ENCODE measurements around the gene CNFN. TPM values are rescaled to one million over a fixed set of nuclear protein-coding genes. Genes with fewer than 3 reads are reported as not detected.

CNFN gene
- total RNA-seq, 1 experiment from 2014 or later: 4.6 TPM

DNA sequence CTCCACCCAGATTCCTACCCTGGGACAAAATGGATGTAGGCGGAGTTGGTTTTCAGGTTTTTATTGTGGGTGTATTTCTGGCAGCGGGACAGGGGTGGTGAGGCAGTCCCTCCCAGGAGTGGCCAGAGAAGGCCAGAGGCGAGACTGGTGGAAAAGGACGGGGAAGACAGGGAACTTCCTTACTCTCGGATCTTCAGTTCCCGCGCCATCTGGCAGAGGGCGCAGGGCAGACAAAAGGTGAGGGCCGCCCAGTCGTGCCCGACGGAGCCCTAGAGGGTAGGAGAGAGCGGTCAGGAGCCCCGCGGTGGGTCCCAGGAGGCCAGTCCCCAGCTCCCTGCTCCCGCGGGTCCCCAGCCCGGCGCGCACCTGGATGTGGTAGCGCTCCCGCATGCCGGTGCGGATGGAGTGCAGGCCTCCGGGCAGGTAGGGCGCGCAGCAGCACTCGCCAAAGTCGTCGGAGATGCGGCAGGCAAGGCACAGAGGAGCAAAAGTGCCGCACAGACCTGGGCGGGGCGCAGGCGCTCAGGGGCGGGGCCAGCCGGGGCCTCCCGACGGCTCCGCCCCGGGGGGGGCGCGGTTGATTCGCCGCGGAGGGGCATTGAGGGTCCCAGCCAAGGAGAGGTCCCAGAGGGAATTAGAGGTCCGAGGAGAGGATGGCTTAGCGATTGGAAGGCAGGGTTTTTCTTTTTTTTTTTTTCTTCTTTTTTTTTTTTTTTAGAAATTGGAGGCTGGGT lies 3.0 kb downstream of the CNFN start:
- peak overlapping the region; percentile 54 for H3K27ac ChIP-seq (ENCODE audit: low read length)
- H3K4me3 ChIP-seq (ENCODE audit: low read depth in 2 of 2, low read length in 2 of 2): peak overlapping the region; percentile 48 to 60
- H3K9me3 ChIP-seq (ENCODE audit: control insufficient read depth, insufficient read depth, low read depth, low read length): no peaks in the 10 kb centered on the region
- ATAC-seq (peak; percentile 98), DNase-seq (ENCODE audit: low read depth, low spot score) (peak; percentile 25)
- H3K36me3 ChIP-seq (ENCODE audit: control insufficient read depth, insufficient read depth, low read length): no peaks in the 10 kb centered on the region
- in situ Hi-C loops (cut with HindIII; ENCODE audit: low pct_unique_long_range_greater_than_20kb, low sequenced_read_pairs) (no loop called here), intact Hi-C loops (cut with micrococcal nuclease; ENCODE audit: unreplicated experiment) (no loop called here)
- ChIA-PET POLR2A (no interaction called here), CTCF (interaction anchor here (0.7 kb wide), 2 partner anchors 9 to 33 kb away, joined by 4 to 9 read pairs; no protein-coding TSS in a partner anchor)
- H3K27me3 ChIP-seq (ENCODE audit: control insufficient read depth, insufficient read depth, low read length): no peaks in the 10 kb centered on the region
- H3K4me1 ChIP-seq (ENCODE audit: control insufficient read depth, insufficient read depth, low read length): no peaks in the 10 kb centered on the region; the same call in 1 of the 2 replicates
- BruUV-seq (replicated peaks): no TSS peak
- peak; percentile 61 for TF ChIP-seq POLR2AphosphoS5 (IDR thresholded peaks at IDR 0.05; ENCODE audit: low read depth, low read length)
- TF ChIP-seq, protein P1, sequence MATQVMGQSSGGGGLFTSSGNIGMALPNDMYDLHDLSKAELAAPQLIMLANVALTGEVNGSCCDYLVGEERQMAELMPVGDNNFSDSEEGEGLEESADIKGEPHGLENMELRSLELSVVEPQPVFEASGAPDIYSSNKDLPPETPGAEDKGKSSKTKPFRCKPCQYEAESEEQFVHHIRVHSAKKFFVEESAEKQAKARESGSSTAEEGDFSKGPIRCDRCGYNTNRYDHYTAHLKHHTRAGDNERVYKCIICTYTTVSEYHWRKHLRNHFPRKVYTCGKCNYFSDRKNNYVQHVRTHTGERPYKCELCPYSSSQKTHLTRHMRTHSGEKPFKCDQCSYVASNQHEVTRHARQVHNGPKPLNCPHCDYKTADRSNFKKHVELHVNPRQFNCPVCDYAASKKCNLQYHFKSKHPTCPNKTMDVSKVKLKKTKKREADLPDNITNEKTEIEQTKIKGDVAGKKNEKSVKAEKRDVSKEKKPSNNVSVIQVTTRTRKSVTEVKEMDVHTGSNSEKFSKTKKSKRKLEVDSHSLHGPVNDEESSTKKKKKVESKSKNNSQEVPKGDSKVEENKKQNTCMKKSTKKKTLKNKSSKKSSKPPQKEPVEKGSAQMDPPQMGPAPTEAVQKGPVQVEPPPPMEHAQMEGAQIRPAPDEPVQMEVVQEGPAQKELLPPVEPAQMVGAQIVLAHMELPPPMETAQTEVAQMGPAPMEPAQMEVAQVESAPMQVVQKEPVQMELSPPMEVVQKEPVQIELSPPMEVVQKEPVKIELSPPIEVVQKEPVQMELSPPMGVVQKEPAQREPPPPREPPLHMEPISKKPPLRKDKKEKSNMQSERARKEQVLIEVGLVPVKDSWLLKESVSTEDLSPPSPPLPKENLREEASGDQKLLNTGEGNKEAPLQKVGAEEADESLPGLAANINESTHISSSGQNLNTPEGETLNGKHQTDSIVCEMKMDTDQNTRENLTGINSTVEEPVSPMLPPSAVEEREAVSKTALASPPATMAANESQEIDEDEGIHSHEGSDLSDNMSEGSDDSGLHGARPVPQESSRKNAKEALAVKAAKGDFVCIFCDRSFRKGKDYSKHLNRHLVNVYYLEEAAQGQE (IDR thresholded peaks at IDR 0.05; ENCODE audit: insufficient read depth in 1 of 2, low read depth in 2 of 2, low read length in 1 of 2): no peak

DNA sequence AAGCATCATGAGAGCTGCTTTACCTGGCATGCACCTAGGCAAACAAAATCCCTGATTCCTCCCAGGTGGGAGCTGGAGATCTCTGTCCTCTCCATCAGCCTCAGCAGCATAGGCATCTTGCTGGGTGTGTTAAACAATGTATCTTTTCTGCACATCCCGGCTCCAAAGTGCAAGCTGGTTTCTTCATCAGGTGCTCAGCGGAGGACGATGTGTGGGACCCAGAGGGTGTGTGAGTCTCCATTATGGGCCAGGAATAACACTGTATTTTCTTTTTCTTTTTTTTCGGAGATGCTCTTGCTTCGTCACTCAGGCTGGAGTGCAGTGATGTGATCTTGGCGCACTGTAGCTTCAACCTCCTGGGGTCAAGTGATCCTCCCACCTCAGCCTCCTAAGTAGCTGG lies 9.9 kb downstream of the CNFN start:
- no peak for ATAC-seq
- ChIA-PET POLR2A (interaction anchor here (0.6 kb wide), 1 partner anchor 198 kb away, joined by 5 read pairs; no protein-coding TSS in a partner anchor), CTCF (no interaction called here)

More for the DNA sequence above, 9.9 kb downstream of the CNFN start:
- in situ Hi-C loops (cut with HindIII; ENCODE audit: low pct_unique_long_range_greater_than_20kb, low sequenced_read_pairs): no loop called here
- H3K36me3 ChIP-seq (ENCODE audit: control insufficient read depth, insufficient read depth, low read length): no peaks in the 10 kb centered on the region
- intact Hi-C loops (cut with micrococcal nuclease; ENCODE audit: unreplicated experiment): no loop called here
- H3K27me3 ChIP-seq (ENCODE audit: control insufficient read depth, insufficient read depth, low read length): no peaks in the 10 kb centered on the region
- no peak overlapping the region for H3K4me3 ChIP-seq (ENCODE audit: low read depth in 2 of 2, low read length in 2 of 2)
- no peak for DNase-seq (ENCODE audit: low read depth, low spot score)
- H3K27ac ChIP-seq (ENCODE audit: low read length): no peak overlapping the region
- TF ChIP-seq SIN3A (IDR thresholded peaks at IDR 0.05; ENCODE audit: borderline replicate concordance, insufficient read depth, low read depth, low read length) (no peak), POLR2AphosphoS5 (IDR thresholded peaks at IDR 0.05; ENCODE audit: low read depth, low read length) (no peak), CTCF (IDR thresholded peaks at IDR 0.05) (no peak), TCF7L2 (IDR thresholded peaks at IDR 0.05; ENCODE audit: low read depth, low read length) (no peak)
- TF ChIP-seq, protein P1 (IDR thresholded peaks at IDR 0.05; ENCODE audit: insufficient read depth in 1 of 2, low read depth in 2 of 2, low read length in 1 of 2): no peak
- no peaks in the 10 kb centered on the region for H3K4me1 ChIP-seq (ENCODE audit: control insufficient read depth, insufficient read depth, low read length)
- no TSS peak for BruUV-seq (replicated peaks)
- H3K9me3 ChIP-seq (ENCODE audit: control insufficient read depth, insufficient read depth, low read depth, low read length): no peaks in the 10 kb centered on the region

All from Panc1 (cell line).